PC-9 (cell line): ENCODE data around the gene RETREG3.

Experiments
- EZH2 ChIP-seq: fragments of 200-600 bp; sonication (generic); IDR thresholded peaks from 2 replicates; pipeline ENCODE4 v1.8.0; 2017; ENCODE audit warnings: antibody characterized with exemption, low read depth
- TF ChIP-seq, protein P1 (sequence below): fragments of 200-600 bp; sonication (generic); conservative IDR thresholded peaks from 2 replicates; pipeline ENCODE4 v1.6.1; 2017; ENCODE audit warnings: mixed run types, antibody characterized with exemption, mild to moderate bottlenecking, moderate library complexity

- TF ChIP-seq, protein P1, sequence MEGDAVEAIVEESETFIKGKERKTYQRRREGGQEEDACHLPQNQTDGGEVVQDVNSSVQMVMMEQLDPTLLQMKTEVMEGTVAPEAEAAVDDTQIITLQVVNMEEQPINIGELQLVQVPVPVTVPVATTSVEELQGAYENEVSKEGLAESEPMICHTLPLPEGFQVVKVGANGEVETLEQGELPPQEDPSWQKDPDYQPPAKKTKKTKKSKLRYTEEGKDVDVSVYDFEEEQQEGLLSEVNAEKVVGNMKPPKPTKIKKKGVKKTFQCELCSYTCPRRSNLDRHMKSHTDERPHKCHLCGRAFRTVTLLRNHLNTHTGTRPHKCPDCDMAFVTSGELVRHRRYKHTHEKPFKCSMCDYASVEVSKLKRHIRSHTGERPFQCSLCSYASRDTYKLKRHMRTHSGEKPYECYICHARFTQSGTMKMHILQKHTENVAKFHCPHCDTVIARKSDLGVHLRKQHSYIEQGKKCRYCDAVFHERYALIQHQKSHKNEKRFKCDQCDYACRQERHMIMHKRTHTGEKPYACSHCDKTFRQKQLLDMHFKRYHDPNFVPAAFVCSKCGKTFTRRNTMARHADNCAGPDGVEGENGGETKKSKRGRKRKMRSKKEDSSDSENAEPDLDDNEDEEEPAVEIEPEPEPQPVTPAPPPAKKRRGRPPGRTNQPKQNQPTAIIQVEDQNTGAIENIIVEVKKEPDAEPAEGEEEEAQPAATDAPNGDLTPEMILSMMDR = no peak
- TF ChIP-seq EZH2 = no peak
Observed at GRCh38 chr17:42585353-42585752, 23.8 kb downstream of the RETREG3 start.
